Neuronal stem cell (in vitro differentiated cells): ENCODE results near the gene MYL6B.

Experiments used
- DNase-seq: peaks from one replicate; pipeline ENCODE4 v3.0.0-alpha.2; 2013; ENCODE audit warnings: low spot score
- H2AFZ ChIP-seq: one replicate; pipeline ENCODE4 v1.6.1; 2013; ENCODE audit warnings: mild to moderate bottlenecking, low read length, inconsistent platforms
- H2AK5ac ChIP-seq: 2 replicates; pipeline ENCODE4 v1.6.1; 2013; ENCODE audit warnings: low read depth, mild to moderate bottlenecking, inconsistent platforms, low read length, moderate library complexity, mixed read lengths
- H2BK120ac ChIP-seq: 2 replicates; pipeline ENCODE4 v1.6.1; 2013; ENCODE audit warnings: low read depth, mild to moderate bottlenecking, inconsistent platforms, low read length, moderate library complexity, mixed read lengths
- H2BK12ac ChIP-seq: one replicate; pipeline ENCODE4 v1.6.1; 2013; ENCODE audit warnings: low read length, inconsistent platforms
- H2BK15ac ChIP-seq: 2 replicates; pipeline ENCODE4 v1.6.1; 2013; ENCODE audit warnings: mild to moderate bottlenecking, low read length, inconsistent platforms, mixed read lengths
- H2BK5ac ChIP-seq: one replicate; pipeline ENCODE4 v1.6.1; 2013; ENCODE audit warnings: inconsistent platforms, mild to moderate bottlenecking, low read length, moderate library complexity
- H3K14ac ChIP-seq: one replicate; pipeline ENCODE4 v1.6.1; 2013; ENCODE audit warnings: low read length, inconsistent platforms
- H3K18ac ChIP-seq: 2 replicates; pipeline ENCODE4 v1.6.1; 2013; ENCODE audit warnings: low read length, inconsistent platforms
- H3K23ac ChIP-seq: 2 replicates; pipeline ENCODE4 v1.6.1; 2013; ENCODE audit warnings: low read depth, mild to moderate bottlenecking, mixed read lengths, low read length, inconsistent platforms; ENCODE audit not compliant: poor library complexity
- H3K27ac ChIP-seq: replicated peaks from 3 replicates; pipeline ENCODE4 v1.5.1; 2013; ENCODE audit warnings: low read length, inconsistent platforms
- H3K27me3 ChIP-seq, 3 experiments: 2 replicates each; pipeline ENCODE4 v1.6.1; 2013; ENCODE audit warnings: low read length in 3 of 3, mild to moderate bottlenecking in 2 of 3, inconsistent platforms in 1 of 3, low read depth in 1 of 3, mixed read lengths in 1 of 3, moderate library complexity in 1 of 3; ENCODE audit not compliant: control insufficient read depth in 3 of 3, insufficient read depth in 3 of 3
- H3K36me3 ChIP-seq, 2 donors: replicated peaks in 1 of 2; 2 replicates each; pipeline ENCODE4 v1.6.1; 2013; ENCODE audit warnings: low read length in 2 of 2; ENCODE audit not compliant: control insufficient read depth in 2 of 2, insufficient read depth in 2 of 2
- H3K4ac ChIP-seq: 2 replicates; pipeline ENCODE4 v1.6.1; 2013; ENCODE audit warnings: inconsistent platforms, mild to moderate bottlenecking, low read length, moderate library complexity
- H3K4me1 ChIP-seq, 2 donors: 1 replicate in 1 of 2; 2 replicates in 1 of 2; pipeline ENCODE4 v1.6.1; 2013; ENCODE audit warnings: low read length in 2 of 2, low read depth in 1 of 2; ENCODE audit not compliant: control insufficient read depth in 2 of 2, insufficient read depth in 1 of 2
- H3K4me2 ChIP-seq: one replicate; pipeline ENCODE4 v1.6.1; 2013; ENCODE audit warnings: mild to moderate bottlenecking, low read length, inconsistent platforms; ENCODE audit not compliant: insufficient read depth, poor library complexity, severe bottlenecking
- H3K4me3 ChIP-seq, 2 donors: 2 replicates each; pipeline ENCODE4 v1.5.1; 2013; ENCODE audit warnings: low read length in 2 of 2, mild to moderate bottlenecking in 2 of 2, inconsistent platforms in 1 of 2, moderate library complexity in 1 of 2
- H3K79me1 ChIP-seq: one replicate; pipeline ENCODE4 v1.6.1; 2013; ENCODE audit warnings: low read depth, mild to moderate bottlenecking, inconsistent platforms, low read length, moderate library complexity
- H3K9ac ChIP-seq: one replicate; pipeline ENCODE4 v1.6.1; 2013; ENCODE audit warnings: mild to moderate bottlenecking, low read depth, low read length, inconsistent platforms; ENCODE audit not compliant: poor library complexity
- H3K9me3 ChIP-seq, 2 donors: replicated peaks in 1 of 2; 2 replicates each; pipeline versions ENCODE3 to v1.6.1; 2013; ENCODE audit warnings: low read length in 2 of 2, mild to moderate bottlenecking in 2 of 2, inconsistent platforms in 1 of 2, low read depth in 1 of 2, mixed read lengths in 1 of 2, moderate library complexity in 1 of 2; ENCODE audit not compliant: control insufficient read depth in 2 of 2, insufficient read depth in 1 of 2
- H4K8ac ChIP-seq: one replicate; pipeline ENCODE4 v1.6.1; 2013; ENCODE audit warnings: low read depth, mild to moderate bottlenecking, inconsistent platforms, low read length, moderate library complexity
- H4K91ac ChIP-seq: one replicate; pipeline ENCODE4 v1.6.1; 2013; ENCODE audit warnings: low read length, low read depth, mild to moderate bottlenecking, inconsistent platforms; ENCODE audit not compliant: poor library complexity
- WGBS, 2 donors: extraction: QIAGEN DNeasy Blood & Tissue Kit; methylation state at CpG; one replicate each; pipeline ENCODE4 v1.1.7; 2013; ENCODE audit warnings: missing lambda C conversion rate in 2 of 2, mixed read lengths in 1 of 2; ENCODE audit not compliant: insufficient read length in 2 of 2, insufficient replicate concordance in 1 of 2; ENCODE audit errors: extremely low coverage in 2 of 2; 5-methylcytosine and 5-hydroxymethylcytosine counted together

MYL6B gene

GRCh38 chr12:56202838-56203237, 50.5 kb downstream of the MYL6B start:
- Histone ChIP-seq H2BK120ac (no peak overlapping the region), H3K4me1 (no peaks in the 10 kb centered on the region), H3K36me3 (peaks cover 23 to 36% of the 10 kb centered on the region in 2 donors), H2AFZ (no peak overlapping the region), H3K4me2 (no peak overlapping the region), H3K14ac (no peak overlapping the region), H3K18ac (no peak overlapping the region), H3K79me1 (no peaks in the 10 kb centered on the region), H3K9ac (no peak overlapping the region), H2BK12ac (no peak overlapping the region), H2BK15ac (no peak overlapping the region), H3K27me3 (no peaks in the 10 kb centered on the region), H3K9me3 (no peaks in the 10 kb centered on the region), H2BK5ac (no peak overlapping the region), H3K4ac (no peak overlapping the region), H3K23ac (no peak overlapping the region), H3K27ac (no peak overlapping the region), H4K91ac (no peak overlapping the region), H4K8ac (no peak overlapping the region), H3K4me3 (no peak overlapping the region), H2AK5ac (no peak overlapping the region)
- no peak for DNase-seq
- WGBS, 2 donors: no CpG with 5 or more reads among the region's 2 CpGs

- Histone ChIP-seq H3K4me1 (no peaks in the 10 kb centered on the region), H2AFZ (no peak overlapping the region), H3K23ac (no peak overlapping the region), H3K79me1 (no peaks in the 10 kb centered on the region), H3K36me3 (peaks cover 27 to 48% of the 10 kb centered on the region in 2 donors), H2BK12ac (no peak overlapping the region), H2BK5ac (no peak overlapping the region), H4K91ac (no peak overlapping the region), H3K4ac (no peak overlapping the region), H3K4me2 (no peak overlapping the region), H2BK120ac (no peak overlapping the region), H3K18ac (no peak overlapping the region), H2AK5ac (no peak overlapping the region), H3K27me3 (no peaks in the 10 kb centered on the region), H3K9ac (no peak overlapping the region), H4K8ac (no peak overlapping the region), H3K14ac (no peak overlapping the region), H2BK15ac (no peak overlapping the region), H3K4me3 (no peak overlapping the region), H3K9me3 (no peaks in the 10 kb centered on the region), H3K27ac (no peak overlapping the region)
- DNase-seq: no peak
Measured at GRCh38 chr12:56204275-56204674, 51.9 kb downstream of the MYL6B start.

GRCh38 chr12:56205445-56205844, 53.1 kb downstream of the MYL6B start:
- Histone ChIP-seq H4K91ac (no peak overlapping the region), H3K36me3 (peaks cover 32 to 56% of the 10 kb centered on the region in 2 donors), H2BK5ac (no peak overlapping the region), H3K4ac (no peak overlapping the region), H3K27ac (no peak overlapping the region), H3K18ac (no peak overlapping the region), H3K9me3 (peaks cover 0 to 3% of the 10 kb centered on the region in 2 donors), H3K4me1 (no peaks in the 10 kb centered on the region), H2AFZ (no peak overlapping the region), H2AK5ac (no peak overlapping the region), H3K4me3 (no peak overlapping the region), H2BK15ac (no peak overlapping the region), H3K79me1 (no peaks in the 10 kb centered on the region), H3K23ac (no peak overlapping the region), H3K4me2 (no peak overlapping the region), H2BK120ac (no peak overlapping the region), H4K8ac (no peak overlapping the region), H3K14ac (no peak overlapping the region), H3K9ac (no peak overlapping the region), H2BK12ac (no peak overlapping the region), H3K27me3 (no peaks in the 10 kb centered on the region)
- no peak for DNase-seq

- Histone ChIP-seq H3K36me3 (peaks cover 34 to 66% of the 10 kb centered on the region in 2 donors), H2BK12ac (no peak overlapping the region)
Measured at GRCh38 chr12:56206452-56207166, 54.2 kb downstream of the MYL6B start.

More at GRCh38 chr12:56206452-56207166, 54.2 kb downstream of the MYL6B start:
- no peak overlapping the region for H2AK5ac ChIP-seq
- no peak overlapping the region for H3K27ac ChIP-seq
- H3K4ac ChIP-seq: no peak overlapping the region
- no peak overlapping the region for H3K18ac ChIP-seq
- no peak overlapping the region for H4K91ac ChIP-seq
- no peak overlapping the region for H2BK120ac ChIP-seq
- no peak overlapping the region for H4K8ac ChIP-seq
- WGBS, 2 donors: no CpG with 5 or more reads among the region's 14 CpGs
- H2AFZ ChIP-seq: no peak overlapping the region
- no peaks in the 10 kb centered on the region for H3K27me3 ChIP-seq
- no peak overlapping the region for H3K14ac ChIP-seq
- H2BK5ac ChIP-seq: no peak overlapping the region
- H2BK15ac ChIP-seq: no peak overlapping the region
- H3K23ac ChIP-seq: no peak overlapping the region
- no peaks in the 10 kb centered on the region for H3K4me1 ChIP-seq
- no peaks in the 10 kb centered on the region for H3K79me1 ChIP-seq
- peak; percentile 31 for DNase-seq
- H3K4me3 ChIP-seq: no peak overlapping the region
- H3K4me2 ChIP-seq: no peak overlapping the region
- peaks cover 0 to 3% of the 10 kb centered on the region in 2 donors for H3K9me3 ChIP-seq
- H3K9ac ChIP-seq: no peak overlapping the region
